Measurements from ENCODE around the gene MRPL34. TPM values are rescaled to one million over a fixed set of nuclear protein-coding genes. Genes with fewer than 3 reads are reported as not detected.
A peak's percentile ranks its signal among the peaks of the same experiment; 100 is the strongest.

The MRPL34 gene
- total RNA-seq, 1 donor from 2014 or later: 64.8 TPM

GRCh38 chr19:17334414-17335409 lies 29.0 kb downstream of the MRPL34 start, which contains the start of gene ANO8:
Gene ANO8 (minus strand): TSS chr19:17334855. CDS start chr19:17334670, 185 bp downstream.
- Histone ChIP-seq H3K9me3 (ENCODE audit: insufficient read depth, low read depth, low read length) (no peaks in the 10 kb centered on the region), H3K36me3 (ENCODE audit: insufficient read depth, low read length) (no peaks in the 10 kb centered on the region), H2AFZ (ENCODE audit: low read depth, low read length) (peak within 1 kb of the TSS; percentile 94), H3K4me1 (ENCODE audit: insufficient read depth, low read length) (peaks cover 19% of the 10 kb centered on the region), H3K27ac (ENCODE audit: low read depth, low read length) (peak within 1 kb of the TSS; percentile 46), H4K20me1 (ENCODE audit: insufficient read depth, low read length) (no peaks in the 10 kb centered on the region), H3K4me2 (ENCODE audit: low read length) (peak within 1 kb of the TSS; percentile 93), H3K27me3 (ENCODE audit: insufficient read depth, low read length) (no peaks in the 10 kb centered on the region), H3K4me3 (ENCODE audit: insufficient read depth, low read depth, low read length) (peak within 1 kb of the TSS; percentile 78), H3K9ac (ENCODE audit: low read length) (peak within 1 kb of the TSS; percentile 80), H3K79me2 (ENCODE audit: insufficient read depth, low read length) (peaks cover 13% of the 10 kb centered on the region)
- Mint-ChIP-seq H3K4me1 (ENCODE audit: low read depth, unreplicated experiment) (peaks cover 3% of the 10 kb centered on the region), H3K27ac (ENCODE audit: unreplicated experiment) (peak within 1 kb of the TSS; percentile 80), H3K36me3 (ENCODE audit: low read depth, unreplicated experiment) (peaks cover 7% of the 10 kb centered on the region), H3K4me3 (ENCODE audit: unreplicated experiment) (peak within 1 kb of the TSS; percentile 89), H3K27me3 (ENCODE audit: low read depth, unreplicated experiment) (no peaks in the 10 kb centered on the region), H3K9me3 (ENCODE audit: unreplicated experiment) (no peaks in the 10 kb centered on the region)
- no peak for TF ChIP-seq CTCF (IDR thresholded peaks at IDR 0.05; ENCODE audit: insufficient read depth, low read depth, low read length)
- TF ChIP-seq EZH2 (IDR thresholded peaks at IDR 0.05; ENCODE audit: insufficient read depth, low read length): no peak
- DNase-seq (ENCODE audit: low read depth) (peak; percentile 100), FAIRE-seq (no peak)

GRCh38 chr19:17335575-17335974 lies 29.9 kb downstream of the MRPL34 start:
- Histone ChIP-seq H3K27ac (ENCODE audit: low read depth, low read length) (no peak overlapping the region), H3K4me3 (ENCODE audit: insufficient read depth, low read depth, low read length) (no peak overlapping the region), H3K9ac (ENCODE audit: low read length) (no peak overlapping the region), H2AFZ (ENCODE audit: low read depth, low read length) (peak overlapping the region; percentile 94), H3K36me3 (ENCODE audit: insufficient read depth, low read length) (no peaks in the 10 kb centered on the region), H3K9me3 (ENCODE audit: insufficient read depth, low read depth, low read length) (no peaks in the 10 kb centered on the region), H3K79me2 (ENCODE audit: insufficient read depth, low read length) (peaks cover 13% of the 10 kb centered on the region), H3K4me1 (ENCODE audit: insufficient read depth, low read length) (peaks cover 19% of the 10 kb centered on the region), H3K4me2 (ENCODE audit: low read length) (no peak overlapping the region), H4K20me1 (ENCODE audit: insufficient read depth, low read length) (no peaks in the 10 kb centered on the region), H3K27me3 (ENCODE audit: insufficient read depth, low read length) (no peaks in the 10 kb centered on the region)
- TF ChIP-seq CTCF (IDR thresholded peaks at IDR 0.05; ENCODE audit: insufficient read depth, low read depth, low read length): no peak
- TF ChIP-seq EZH2 (IDR thresholded peaks at IDR 0.05; ENCODE audit: insufficient read depth, low read length): no peak
- DNase-seq (ENCODE audit: low read depth) (no peak), FAIRE-seq (no peak)
- Mint-ChIP-seq H3K4me1 (ENCODE audit: low read depth, unreplicated experiment) (peaks cover 3% of the 10 kb centered on the region), H3K27ac (ENCODE audit: unreplicated experiment) (peak overlapping the region; percentile 41), H3K4me3 (ENCODE audit: unreplicated experiment) (peak overlapping the region; percentile 89), H3K36me3 (ENCODE audit: low read depth, unreplicated experiment) (peaks cover 5% of the 10 kb centered on the region), H3K27me3 (ENCODE audit: low read depth, unreplicated experiment) (no peaks in the 10 kb centered on the region), H3K9me3 (ENCODE audit: unreplicated experiment) (no peaks in the 10 kb centered on the region)
